GM21447 (cell line): ENCODE data around the gene ACTL10.

Experiments
- ATAC-seq: cut with Tn5 transposase; IDR thresholded peaks from one replicate; pipeline ENCODE4 v1.9.1; 2021; ENCODE audit not compliant: unreplicated experiment

ACTL10 gene

GRCh38 chr20:33648396-33649004, 18.2 kb upstream of the ACTL10 start:
- no peak for ATAC-seq

GRCh38 chr20:33649201-33649681, 17.5 kb upstream of the ACTL10 start:
- ATAC-seq: no peak

- no peak for ATAC-seq
Measured at GRCh38 chr20:33650111-33650752, 16.5 kb upstream of the ACTL10 start.

GRCh38 chr20:33650753-33651561, 15.8 kb upstream of the ACTL10 start:
- no peak for ATAC-seq

GRCh38 chr20:33651562-33652048, 15.1 kb upstream of the ACTL10 start:
- ATAC-seq: no peak

GRCh38 chr20:33653218-33653899, 13.4 kb upstream of the ACTL10 start:
- no peak for ATAC-seq

GRCh38 chr20:33653900-33654596, 12.7 kb upstream of the ACTL10 start:
- ATAC-seq: no peak

- no peak for ATAC-seq
Measured at GRCh38 chr20:33654680-33655161, 12.0 kb upstream of the ACTL10 start.

- ATAC-seq: no peak
Measured at GRCh38 chr20:33655164-33655563, 11.6 kb upstream of the ACTL10 start.

GRCh38 chr20:33656010-33656782, 10.5 kb upstream of the ACTL10 start:
- no peak for ATAC-seq

- ATAC-seq: no peak
Measured at GRCh38 chr20:33656783-33657703, 9.7 kb upstream of the ACTL10 start.

GRCh38 chr20:33657704-33658095, 9.0 kb upstream of the ACTL10 start:
- ATAC-seq: no peak

- no peak for ATAC-seq
Measured at GRCh38 chr20:33658510-33658909, 8.2 kb upstream of the ACTL10 start.

GRCh38 chr20:33658929-33659328, 7.8 kb upstream of the ACTL10 start:
- ATAC-seq: no peak

- ATAC-seq: no peak
Measured at GRCh38 chr20:33659341-33660034, 7.3 kb upstream of the ACTL10 start.

GRCh38 chr20:33660035-33660684, 6.6 kb upstream of the ACTL10 start:
- no peak for ATAC-seq

GRCh38 chr20:33660685-33661058, 6.1 kb upstream of the ACTL10 start:
- no peak for ATAC-seq

- no peak for ATAC-seq
Measured at GRCh38 chr20:33662172-33662571, 4.6 kb upstream of the ACTL10 start, which contains the start of gene C20orf144. TSS of gene C20orf144 (plus strand) at chr20:33662327. CDS start at chr20:33662346, 19 bp downstream.
